Measurements from ENCODE around the gene CDC42EP2. TPM values are rescaled to one million over a fixed set of nuclear protein-coding genes. Genes with fewer than 3 reads are reported as not detected.

CDC42EP2 gene
- total and polyA plus RNA-seq, 10 of the 15 experiments (the other 5 are each of a cell fraction or from before 2014, with no cell fraction given): 0.03 to 1.2 (median 0.09) TPM; not detected in 3

- 0 out of 6 replicates have a peak, but pooled peaks of 1 of the 3 experiments have one; percentile 1 for TF ChIP-seq CTCF (IDR thresholded peaks at IDR 0.05 in 2 of 3, conservative IDR thresholded peaks at IDR 0.05 in 1 of 3; ENCODE audit: control insufficient read depth in 2 of 3, extremely low read depth in 1 of 3, insufficient read depth in 1 of 3, low read depth in 3 of 3, low read length in 3 of 3)
- TF ChIP-seq ELK1 (IDR thresholded peaks at IDR 0.05; ENCODE audit: low read depth, low read length): no peak
- no peak for TF ChIP-seq TAF1 (IDR thresholded peaks at IDR 0.05; ENCODE audit: borderline replicate concordance, low read depth, low read length)
- no peak for TF ChIP-seq ZNF207 (IDR thresholded peaks at IDR 0.05; ENCODE audit: borderline replicate concordance)
- TF ChIP-seq CBFB (IDR thresholded peaks at IDR 0.05; ENCODE audit: low read depth): no peak
- TF ChIP-seq FOS (IDR thresholded peaks at IDR 0.05; ENCODE audit: borderline replicate concordance, extremely low read depth, insufficient read length): peak; percentile 34
- peak; percentile 40; the same call in 1 of the 2 replicates for TF ChIP-seq HDGF (IDR thresholded peaks at IDR 0.05)
- TF ChIP-seq, protein P1, sequence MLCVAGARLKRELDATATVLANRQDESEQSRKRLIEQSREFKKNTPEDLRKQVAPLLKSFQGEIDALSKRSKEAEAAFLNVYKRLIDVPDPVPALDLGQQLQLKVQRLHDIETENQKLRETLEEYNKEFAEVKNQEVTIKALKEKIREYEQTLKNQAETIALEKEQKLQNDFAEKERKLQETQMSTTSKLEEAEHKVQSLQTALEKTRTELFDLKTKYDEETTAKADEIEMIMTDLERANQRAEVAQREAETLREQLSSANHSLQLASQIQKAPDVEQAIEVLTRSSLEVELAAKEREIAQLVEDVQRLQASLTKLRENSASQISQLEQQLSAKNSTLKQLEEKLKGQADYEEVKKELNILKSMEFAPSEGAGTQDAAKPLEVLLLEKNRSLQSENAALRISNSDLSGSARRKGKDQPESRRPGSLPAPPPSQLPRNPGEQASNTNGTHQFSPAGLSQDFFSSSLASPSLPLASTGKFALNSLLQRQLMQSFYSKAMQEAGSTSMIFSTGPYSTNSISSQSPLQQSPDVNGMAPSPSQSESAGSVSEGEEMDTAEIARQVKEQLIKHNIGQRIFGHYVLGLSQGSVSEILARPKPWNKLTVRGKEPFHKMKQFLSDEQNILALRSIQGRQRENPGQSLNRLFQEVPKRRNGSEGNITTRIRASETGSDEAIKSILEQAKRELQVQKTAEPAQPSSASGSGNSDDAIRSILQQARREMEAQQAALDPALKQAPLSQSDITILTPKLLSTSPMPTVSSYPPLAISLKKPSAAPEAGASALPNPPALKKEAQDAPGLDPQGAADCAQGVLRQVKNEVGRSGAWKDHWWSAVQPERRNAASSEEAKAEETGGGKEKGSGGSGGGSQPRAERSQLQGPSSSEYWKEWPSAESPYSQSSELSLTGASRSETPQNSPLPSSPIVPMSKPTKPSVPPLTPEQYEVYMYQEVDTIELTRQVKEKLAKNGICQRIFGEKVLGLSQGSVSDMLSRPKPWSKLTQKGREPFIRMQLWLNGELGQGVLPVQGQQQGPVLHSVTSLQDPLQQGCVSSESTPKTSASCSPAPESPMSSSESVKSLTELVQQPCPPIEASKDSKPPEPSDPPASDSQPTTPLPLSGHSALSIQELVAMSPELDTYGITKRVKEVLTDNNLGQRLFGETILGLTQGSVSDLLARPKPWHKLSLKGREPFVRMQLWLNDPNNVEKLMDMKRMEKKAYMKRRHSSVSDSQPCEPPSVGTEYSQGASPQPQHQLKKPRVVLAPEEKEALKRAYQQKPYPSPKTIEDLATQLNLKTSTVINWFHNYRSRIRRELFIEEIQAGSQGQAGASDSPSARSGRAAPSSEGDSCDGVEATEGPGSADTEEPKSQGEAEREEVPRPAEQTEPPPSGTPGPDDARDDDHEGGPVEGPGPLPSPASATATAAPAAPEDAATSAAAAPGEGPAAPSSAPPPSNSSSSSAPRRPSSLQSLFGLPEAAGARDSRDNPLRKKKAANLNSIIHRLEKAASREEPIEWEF (IDR thresholded peaks at IDR 0.05; ENCODE audit: insufficient replicate concordance, low read depth, low read length): no peak
- no peak for TF ChIP-seq RUNX3 (IDR thresholded peaks at IDR 0.05; ENCODE audit: low read length)
- no peak for TF ChIP-seq HDAC6 (IDR thresholded peaks at IDR 0.05; ENCODE audit: unreplicated experiment)
- no peak for TF ChIP-seq EP300 (IDR thresholded peaks at IDR 0.05; ENCODE audit: borderline replicate concordance in 1 of 2, control insufficient read depth in 1 of 2, low read depth in 2 of 2, low read length in 2 of 2)
- TF ChIP-seq MXI1 (IDR thresholded peaks at IDR 0.05; ENCODE audit: low read depth, low read length): 0 out of 2 replicates have a peak, but pooled peaks have one; percentile 58
- TF ChIP-seq RB1 (IDR thresholded peaks at IDR 0.05; ENCODE audit: borderline replicate concordance): no peak
These were observed 39.8 kb downstream of the CDC42EP2 start, which contains the start of gene TIGD3 (continued) for GRCh38 chr11:65354265-65355012.

Data from GM12878 (cell line).